BLaER1 treated with 17β-estradiol and CSF1 and Interleukin-3, amounts not matched to agents 10 nM and 100 nM (cell line): Measurements from ENCODE around the gene PRKCG.
A peak's percentile ranks its signal among the peaks of the same experiment; 100 is the strongest.

Experiments used
- H3K27ac ChIP-seq, 11 experiments: shearing (Covaris generic); formaldehyde crosslinking; 2 replicates each; pipeline ENCODE4 v1.8.1; 2022
- H3K27me3 ChIP-seq, 11 experiments: shearing (Covaris generic); formaldehyde crosslinking; 2 replicates each; pipeline ENCODE4 v1.8.1; 2022
- H3K36me3 ChIP-seq, 11 experiments: shearing (Covaris generic); formaldehyde crosslinking; 2 replicates each; pipeline ENCODE4 v1.8.1; 2022
- H3K4me1 ChIP-seq, 10 experiments: shearing (Covaris generic); formaldehyde crosslinking; 2 replicates each; pipeline ENCODE4 v1.8.1; 2022
- H3K4me2 ChIP-seq, 11 experiments: shearing (Covaris generic); formaldehyde crosslinking; 2 replicates each; pipeline ENCODE4 v1.8.1; 2022
- H3K4me3 ChIP-seq, 10 experiments: shearing (Covaris generic); formaldehyde crosslinking; 2 replicates each; pipeline ENCODE4 v1.8.1; 2022
- H3K9ac ChIP-seq, 11 experiments: shearing (Covaris generic); formaldehyde crosslinking; 2 replicates each; pipeline ENCODE4 v1.8.1; 2022
- H3K9me3 ChIP-seq, 11 experiments: shearing (Covaris generic); formaldehyde crosslinking; replicated peaks in 1 of 11; 2 replicates each; pipeline ENCODE4 v1.8.1; 2022
- H4K20me1 ChIP-seq, 11 experiments: shearing (Covaris generic); formaldehyde crosslinking; 2 replicates each; pipeline ENCODE4 v1.8.1; 2022
- Cebpa-rat ChIP-seq, 11 experiments: shearing (Covaris generic); IDR thresholded peaks; 2 replicates each; pipeline ENCODE4 v1.8.1; 2022

Gene PRKCG

DNA sequence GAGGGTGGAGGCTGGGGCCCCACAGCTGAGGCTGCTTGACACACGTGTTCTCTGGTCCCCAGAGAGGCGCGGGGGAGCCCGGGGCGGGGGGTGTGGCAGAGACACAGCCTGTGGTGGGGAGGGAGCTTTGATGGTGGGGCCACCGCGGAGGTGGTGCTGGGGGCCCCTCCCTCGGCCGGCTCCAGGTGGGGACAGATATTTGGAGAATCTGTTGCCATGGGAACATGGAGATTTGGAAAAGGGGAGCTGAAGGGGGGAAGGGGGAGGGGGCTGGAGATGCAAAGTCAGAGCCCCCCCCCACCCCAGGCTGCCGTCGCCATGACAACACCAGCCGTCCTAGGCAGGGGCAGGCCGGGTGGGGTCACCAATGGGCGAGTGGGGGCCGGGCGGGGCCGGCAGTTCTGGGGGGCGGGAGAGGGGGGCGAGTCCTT, 1.2 kb downstream of the PRKCG start:
- no peak overlapping the region for H3K27ac ChIP-seq
- H3K4me3 ChIP-seq: peak overlapping the region in 9 of 10 experiments; percentile 24 to 74 (median 62); a peak in 14 of 20 replicates
- TF ChIP-seq Cebpa-rat (IDR thresholded peaks at IDR 0.05): no peak
- H3K9ac ChIP-seq: peak overlapping the region in 5 of 11 experiments; percentile 23 to 74 (median 31); a peak in 5 of 22 replicates
- peaks cover 0 to 29% (median 11%) of the 10 kb centered on the region in 11 experiments; a peak in 14 of 22 replicates for H3K27me3 ChIP-seq
- peak overlapping the region; percentile 92 to 99 (median 98) for H3K4me2 ChIP-seq
- no peaks in the 10 kb centered on the region for H3K36me3 ChIP-seq
- no peaks in the 10 kb centered on the region for H4K20me1 ChIP-seq
- peaks cover 36 to 71% (median 66%) of the 10 kb centered on the region in 10 experiments for H3K4me1 ChIP-seq
- H3K9me3 ChIP-seq: no peaks in the 10 kb centered on the region

DNA sequence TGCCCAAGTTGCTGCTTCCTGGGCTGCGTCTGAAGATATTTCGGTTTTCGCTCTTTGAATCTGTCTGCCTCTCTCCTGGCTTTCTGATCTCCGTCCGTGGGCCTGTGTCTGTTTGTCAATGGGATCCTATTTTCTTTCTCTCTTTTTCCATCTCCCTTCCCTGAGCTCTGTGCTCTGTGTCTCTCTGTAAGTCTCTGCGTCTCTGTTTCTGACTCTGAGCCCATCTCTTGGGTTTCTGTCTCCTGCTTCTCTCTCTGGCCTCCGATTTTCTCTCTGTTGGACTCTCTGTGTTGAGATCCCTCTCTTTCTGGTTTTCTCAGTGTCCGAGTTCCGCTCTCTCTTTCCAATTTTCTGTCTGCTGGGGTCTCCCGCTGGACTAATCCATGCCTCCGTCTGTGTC, 1.7 kb downstream of the PRKCG start:
- no peaks in the 10 kb centered on the region for H3K36me3 ChIP-seq
- no peaks in the 10 kb centered on the region for H3K9me3 ChIP-seq
- H3K4me1 ChIP-seq: peaks cover 35 to 66% (median 63%) of the 10 kb centered on the region in 10 experiments
- peaks cover 0 to 29% (median 11%) of the 10 kb centered on the region in 11 experiments; a peak in 14 of 22 replicates for H3K27me3 ChIP-seq
- TF ChIP-seq Cebpa-rat (IDR thresholded peaks at IDR 0.05): no peak
- no peak overlapping the region for H3K27ac ChIP-seq
- H3K4me2 ChIP-seq: peak overlapping the region in 8 of 11 experiments; percentile 71 to 99 (median 98); a peak in 15 of 22 replicates
- no peak overlapping the region for H3K4me3 ChIP-seq
- H4K20me1 ChIP-seq: no peaks in the 10 kb centered on the region
- H3K9ac ChIP-seq: peak overlapping the region in 2 of 11 experiments; percentile 2 to 44; a peak in 2 of 22 replicates

DNA sequence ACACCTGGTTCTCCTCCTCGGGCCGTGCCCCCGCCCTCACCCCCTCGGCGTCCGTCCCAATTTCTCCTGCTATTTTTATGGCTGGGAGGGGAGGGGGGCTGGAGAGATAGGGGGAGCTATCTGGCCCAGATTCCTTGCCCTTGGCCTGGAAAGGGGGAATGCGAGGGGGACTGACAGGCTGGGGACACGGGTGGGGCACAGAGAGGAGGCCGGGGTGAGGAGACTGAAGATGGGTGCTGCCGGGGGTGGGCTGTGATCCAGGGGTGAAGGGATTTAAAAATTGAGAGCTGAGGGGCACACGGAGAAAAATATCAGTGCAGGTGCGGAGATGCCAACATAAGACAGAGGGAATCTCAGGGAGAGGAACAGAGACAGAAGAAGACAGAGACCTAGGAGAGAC, 2.3 kb downstream of the PRKCG start:
- no peak for TF ChIP-seq Cebpa-rat (IDR thresholded peaks at IDR 0.05)
- Histone ChIP-seq H3K9me3 (no peaks in the 10 kb centered on the region), H3K4me2 (peak overlapping the region in 8 of 11 experiments; percentile 71 to 99 (median 98); a peak in 16 of 22 replicates), H3K9ac (no peak overlapping the region), H3K27ac (no peak overlapping the region), H3K4me1 (peaks cover 31 to 61% (median 59%) of the 10 kb centered on the region in 10 experiments), H3K4me3 (no peak overlapping the region), H4K20me1 (no peaks in the 10 kb centered on the region), H3K27me3 (peaks cover 0 to 29% (median 11%) of the 10 kb centered on the region in 11 experiments; a peak in 14 of 22 replicates), H3K36me3 (no peaks in the 10 kb centered on the region)

DNA sequence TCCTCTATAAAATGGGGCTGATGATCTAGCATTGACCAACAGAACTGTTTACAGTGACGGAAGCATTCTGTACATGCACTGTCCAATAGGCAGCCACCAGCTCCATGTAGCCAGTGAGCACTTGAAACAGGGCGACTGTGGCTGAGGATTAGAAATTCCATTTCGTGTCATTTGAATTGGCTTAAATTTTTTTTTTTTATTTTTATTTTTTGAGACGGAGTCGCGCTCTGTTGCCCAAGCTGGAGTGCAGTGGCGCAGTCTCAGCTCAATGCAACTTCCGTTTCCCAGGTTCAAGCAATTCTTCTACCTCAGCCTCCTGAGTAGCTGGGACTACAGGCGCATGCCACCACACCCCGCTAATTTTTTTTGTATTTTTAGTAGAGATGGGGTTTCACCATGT, 3.0 kb downstream of the PRKCG start:
- Histone ChIP-seq H3K4me2 (peak overlapping the region in 7 of 11 experiments; percentile 5 to 98 (median 44); a peak in 12 of 22 replicates), H3K9ac (no peak overlapping the region), H3K27ac (no peak overlapping the region), H3K9me3 (no peaks in the 10 kb centered on the region), H4K20me1 (no peaks in the 10 kb centered on the region), H3K4me3 (no peak overlapping the region), H3K27me3 (peaks cover 0 to 29% (median 11%) of the 10 kb centered on the region in 11 experiments; a peak in 14 of 22 replicates), H3K36me3 (no peaks in the 10 kb centered on the region), H3K4me1 (peaks cover 26 to 56% (median 53%) of the 10 kb centered on the region in 10 experiments)
- no peak for TF ChIP-seq Cebpa-rat (IDR thresholded peaks at IDR 0.05)

DNA sequence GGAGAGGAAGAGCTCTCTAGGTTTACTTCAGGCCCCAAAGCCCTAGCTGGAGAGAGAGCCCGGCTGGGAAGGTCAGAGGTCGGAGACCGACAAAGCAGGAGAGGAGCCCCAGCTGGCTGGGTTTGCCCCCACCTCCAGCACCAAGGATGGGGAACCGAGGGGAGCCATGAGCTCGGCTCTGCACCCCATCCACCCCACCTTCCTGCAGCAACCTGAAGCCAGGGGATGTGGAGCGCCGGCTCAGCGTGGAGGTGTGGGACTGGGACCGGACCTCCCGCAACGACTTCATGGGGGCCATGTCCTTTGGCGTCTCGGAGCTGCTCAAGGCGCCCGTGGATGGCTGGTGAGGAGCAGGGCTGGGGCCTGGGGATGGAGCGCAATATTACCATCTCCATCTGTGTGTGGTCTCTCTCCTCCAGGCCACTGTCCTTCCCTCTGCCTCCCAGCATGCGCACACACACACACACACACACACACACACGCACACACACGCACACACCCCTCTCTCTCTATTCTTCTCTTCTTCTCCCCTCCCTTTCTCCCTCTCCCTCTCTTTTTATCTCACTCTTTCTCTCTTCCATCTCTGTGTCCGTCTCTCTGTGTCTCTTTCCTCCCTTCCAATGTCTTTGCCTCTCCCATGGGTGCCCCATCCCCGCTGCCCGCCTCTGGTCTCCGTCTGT, 10.4 kb downstream of the PRKCG start:
- H3K36me3 ChIP-seq: no peaks in the 10 kb centered on the region
- H3K9me3 ChIP-seq: no peaks in the 10 kb centered on the region
- H3K4me1 ChIP-seq: peaks cover 0 to 9% (median 0%) of the 10 kb centered on the region in 10 experiments; a peak in 7 of 20 replicates
- no peak overlapping the region for H3K4me3 ChIP-seq
- no peak overlapping the region for H3K4me2 ChIP-seq
- H3K27ac ChIP-seq: no peak overlapping the region
- H3K9ac ChIP-seq: no peak overlapping the region
- peaks cover 0 to under 1% (median 0%) of the 10 kb centered on the region in 11 experiments; a peak in 2 of 22 replicates for H3K27me3 ChIP-seq
- no peaks in the 10 kb centered on the region; a peak in 1 of 22 replicates for H4K20me1 ChIP-seq
- TF ChIP-seq Cebpa-rat (IDR thresholded peaks at IDR 0.05): no peak

DNA sequence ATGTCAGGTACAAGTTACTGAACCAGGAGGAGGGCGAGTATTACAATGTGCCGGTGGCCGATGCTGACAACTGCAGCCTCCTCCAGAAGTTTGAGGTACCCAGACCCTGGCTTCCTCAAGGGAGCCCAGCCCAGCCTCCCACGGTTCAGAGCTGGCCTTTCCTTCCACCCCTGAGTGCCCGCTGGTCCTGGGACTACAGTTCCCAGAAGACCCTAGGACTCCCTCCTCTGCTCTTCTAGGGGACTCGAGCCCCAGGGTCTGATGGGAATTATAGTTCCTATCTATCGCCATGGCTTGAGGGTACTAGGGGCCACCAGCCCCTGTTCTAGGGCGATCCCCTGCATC, 11.0 kb downstream of the PRKCG start:
- H3K27me3 ChIP-seq: peaks cover under 1 to 6% (median 3%) of the 10 kb centered on the region in 11 experiments; a peak in 13 of 22 replicates

DNA sequence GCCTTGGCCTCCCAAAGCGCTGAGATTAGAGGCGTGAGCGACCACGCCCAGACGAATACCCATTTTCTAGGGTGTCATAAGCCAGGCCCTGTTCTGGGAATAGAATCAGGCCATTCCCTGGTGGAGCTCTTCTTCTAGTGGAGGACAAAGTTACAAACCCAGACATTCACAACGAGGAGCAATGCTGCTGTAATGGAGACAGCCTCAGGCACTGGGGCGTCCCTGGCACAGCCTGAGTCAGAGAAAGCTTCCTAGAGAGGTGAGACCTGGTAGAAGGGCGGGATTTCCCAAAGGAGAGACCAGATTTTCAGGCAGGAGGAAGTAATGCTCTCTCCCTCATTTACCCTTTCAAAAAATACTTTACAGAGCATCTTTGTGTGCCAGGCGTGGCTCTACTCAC, 12.7 kb downstream of the PRKCG start:
- Histone ChIP-seq H3K4me2 (no peak overlapping the region), H3K27me3 (peaks cover 4 to 11% (median 8%) of the 10 kb centered on the region in 11 experiments; a peak in 14 of 22 replicates), H3K9me3 (no peaks in the 10 kb centered on the region), H4K20me1 (peaks cover 0 to 6% (median 0%) of the 10 kb centered on the region in 11 experiments; a peak in 2 of 22 replicates), H3K27ac (no peak overlapping the region), H3K36me3 (no peaks in the 10 kb centered on the region), H3K9ac (no peak overlapping the region), H3K4me3 (no peak overlapping the region), H3K4me1 (peaks cover 0 to 14% (median 6%) of the 10 kb centered on the region in 10 experiments; a peak in 9 of 20 replicates)
- no peak for TF ChIP-seq Cebpa-rat (IDR thresholded peaks at IDR 0.05)

More for the DNA sequence above, 11.0 kb downstream of the PRKCG start:
- Histone ChIP-seq H4K20me1 (peaks cover 0 to 1% (median 0%) of the 10 kb centered on the region in 11 experiments; a peak in 2 of 22 replicates), H3K36me3 (no peaks in the 10 kb centered on the region), H3K27ac (no peak overlapping the region), H3K4me1 (peaks cover 0 to 14% (median 1%) of the 10 kb centered on the region in 10 experiments; a peak in 9 of 20 replicates), H3K4me2 (no peak overlapping the region), H3K4me3 (no peak overlapping the region), H3K9me3 (no peaks in the 10 kb centered on the region), H3K9ac (no peak overlapping the region)
- no peak for TF ChIP-seq Cebpa-rat (IDR thresholded peaks at IDR 0.05)

DNA sequence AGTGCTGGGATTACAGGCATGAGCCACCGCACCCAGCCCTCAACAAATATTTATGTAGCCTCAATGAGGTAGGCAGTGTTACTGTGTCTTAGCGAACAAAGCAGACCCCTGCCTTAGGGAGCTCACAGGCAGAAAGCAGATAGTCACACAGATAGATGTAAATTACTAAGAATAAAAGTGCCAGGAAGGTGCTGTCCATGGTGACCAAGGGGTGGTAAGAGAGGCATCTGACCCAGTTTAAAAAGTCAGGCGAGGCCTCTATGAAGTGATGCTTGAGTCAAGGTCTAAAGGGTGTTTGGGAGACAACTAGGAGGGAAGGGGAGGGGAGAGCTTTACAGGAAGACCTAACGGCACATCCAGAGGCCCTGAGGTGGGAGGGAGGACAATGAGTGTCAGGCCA, 14.7 kb downstream of the PRKCG start:
- no peaks in the 10 kb centered on the region for H3K36me3 ChIP-seq
- no peak overlapping the region for H3K4me2 ChIP-seq
- peaks cover 0 to 9% (median 0%) of the 10 kb centered on the region in 11 experiments; a peak in 3 of 22 replicates for H4K20me1 ChIP-seq
- H3K4me1 ChIP-seq: peaks cover 0 to 14% (median 6%) of the 10 kb centered on the region in 10 experiments; a peak in 9 of 20 replicates
- H3K4me3 ChIP-seq: no peak overlapping the region
- no peak for TF ChIP-seq Cebpa-rat (IDR thresholded peaks at IDR 0.05)
- H3K27ac ChIP-seq: no peak overlapping the region
- peaks cover 4 to 11% (median 8%) of the 10 kb centered on the region in 11 experiments; a peak in 14 of 22 replicates for H3K27me3 ChIP-seq
- H3K9me3 ChIP-seq: no peaks in the 10 kb centered on the region
- no peak overlapping the region for H3K9ac ChIP-seq

DNA sequence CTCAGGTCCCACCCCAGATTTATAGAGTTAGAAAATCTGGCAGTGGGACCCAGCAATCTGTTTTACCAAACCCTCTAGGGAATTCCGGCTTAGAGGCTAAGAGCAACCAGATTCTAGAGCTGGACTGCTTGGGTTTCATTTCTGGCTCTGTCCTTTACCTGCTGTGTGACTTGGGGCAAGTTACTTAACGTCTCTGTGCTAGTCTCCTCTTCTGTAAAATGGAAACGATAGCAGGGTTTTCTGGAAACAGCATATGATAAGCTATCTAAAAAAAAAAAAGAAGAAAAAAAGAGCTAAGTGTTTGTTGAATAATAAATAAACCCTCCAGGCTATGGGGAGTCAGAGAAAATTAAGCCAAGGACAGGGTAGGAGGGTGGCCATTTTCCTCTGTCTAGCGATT, 15.5 kb downstream of the PRKCG start:
- Histone ChIP-seq H3K4me1 (peaks cover 0 to 14% (median 6%) of the 10 kb centered on the region in 10 experiments; a peak in 9 of 20 replicates), H3K27me3 (peaks cover 4 to 14% (median 8%) of the 10 kb centered on the region in 11 experiments; a peak in 14 of 22 replicates), H3K4me2 (peak overlapping the region in 3 of 11 experiments; percentile 9 to 25 (median 11); a peak in 2 of 22 replicates), H3K27ac (no peak overlapping the region), H3K9me3 (no peaks in the 10 kb centered on the region), H3K9ac (no peak overlapping the region), H3K36me3 (no peaks in the 10 kb centered on the region), H4K20me1 (peaks cover 0 to 9% (median 0%) of the 10 kb centered on the region in 11 experiments; a peak in 3 of 22 replicates), H3K4me3 (no peak overlapping the region)
- no peak for TF ChIP-seq Cebpa-rat (IDR thresholded peaks at IDR 0.05)
